ENCODE data around the gene CLEC1A.

CLEC1A gene, protein sequence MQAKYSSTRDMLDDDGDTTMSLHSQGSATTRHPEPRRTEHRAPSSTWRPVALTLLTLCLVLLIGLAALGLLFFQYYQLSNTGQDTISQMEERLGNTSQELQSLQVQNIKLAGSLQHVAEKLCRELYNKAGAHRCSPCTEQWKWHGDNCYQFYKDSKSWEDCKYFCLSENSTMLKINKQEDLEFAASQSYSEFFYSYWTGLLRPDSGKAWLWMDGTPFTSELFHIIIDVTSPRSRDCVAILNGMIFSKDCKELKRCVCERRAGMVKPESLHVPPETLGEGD

DNA sequence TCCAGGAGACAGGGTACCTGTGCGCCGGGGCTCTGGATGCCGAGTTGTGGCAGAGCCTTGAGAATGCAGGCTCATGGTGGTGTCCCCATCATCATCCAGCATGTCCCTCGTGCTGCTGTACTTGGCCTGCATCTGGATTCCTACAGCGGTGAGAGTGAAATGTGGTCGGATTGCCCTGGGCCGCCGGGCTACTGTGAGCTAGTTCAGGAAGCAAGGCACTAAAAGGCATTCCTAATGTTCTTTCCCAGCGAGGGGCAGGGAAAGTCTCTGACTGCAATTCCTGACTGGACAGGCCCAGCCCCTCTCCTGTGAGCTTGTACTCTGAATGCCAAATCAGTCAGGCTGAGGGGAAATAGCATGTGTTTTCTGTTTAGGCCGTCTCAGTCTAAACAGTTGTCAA lies at the start of gene CLEC1A:
TSS of gene CLEC1A (minus strand) at position 195 of the 400 bp plus-strand sequence. CDS start at position 132, 63 bp downstream.
- no peak within 1 kb of the TSS for H3K27ac Mint-ChIP-seq
- DNase-seq (no peak), ATAC-seq (no peak)
- H3K36me3 Mint-ChIP-seq (ENCODE audit: low read depth), result peaks cover 4% of the 10 kb centered on the region
- peaks cover 3% of the 10 kb centered on the region for H3K27me3 Mint-ChIP-seq
- H3K4me3 Mint-ChIP-seq, result no peak within 1 kb of the TSS
- peaks cover 6% of the 10 kb centered on the region for H3K9me3 Mint-ChIP-seq
- no peaks in the 10 kb centered on the region for H3K4me1 Mint-ChIP-seq

DNA sequence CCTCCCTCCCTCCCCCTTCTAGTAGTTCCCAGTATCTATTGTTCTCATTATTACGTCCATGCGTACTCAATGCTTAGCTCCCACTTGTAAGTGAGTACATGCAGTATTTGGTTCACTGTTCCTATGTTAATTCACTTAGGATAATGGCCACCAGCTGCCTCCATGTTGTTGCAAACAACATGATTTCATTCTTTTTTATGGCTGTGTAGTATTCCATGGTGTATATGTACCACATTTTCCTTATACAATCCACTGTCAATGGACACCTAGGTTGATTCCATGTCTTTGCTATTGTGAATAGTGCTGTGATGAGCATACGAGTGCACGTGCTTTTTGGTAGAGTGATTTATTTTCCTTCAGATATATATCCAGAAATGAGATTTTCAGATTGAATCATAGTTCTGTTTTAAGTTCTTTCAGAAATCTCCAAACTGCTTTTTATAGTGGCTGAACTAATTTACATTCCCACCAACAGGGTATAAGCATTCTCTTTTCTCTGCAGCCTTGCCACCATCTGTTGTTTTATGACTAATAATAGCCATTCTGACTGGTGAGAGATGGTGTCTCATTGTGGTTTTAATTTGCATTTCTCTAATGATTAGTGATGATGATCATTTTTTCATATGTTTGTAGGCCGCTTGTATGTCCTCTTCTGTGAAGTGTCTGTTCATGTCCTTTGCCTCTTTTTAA lies 49.1 kb upstream of the CLEC1A start:
- peaks cover 9% of the 10 kb centered on the region for H3K27me3 Mint-ChIP-seq
- no peak overlapping the region for H3K4me3 Mint-ChIP-seq
- DNase-seq (no peak), ATAC-seq (peak; percentile 57)
- H3K4me1 Mint-ChIP-seq, result peaks cover 7% of the 10 kb centered on the region
- H3K9me3 Mint-ChIP-seq, result peaks cover 4% of the 10 kb centered on the region
- H3K36me3 Mint-ChIP-seq (ENCODE audit: low read depth), result no peaks in the 10 kb centered on the region
- no peak overlapping the region for H3K27ac Mint-ChIP-seq

DNA sequence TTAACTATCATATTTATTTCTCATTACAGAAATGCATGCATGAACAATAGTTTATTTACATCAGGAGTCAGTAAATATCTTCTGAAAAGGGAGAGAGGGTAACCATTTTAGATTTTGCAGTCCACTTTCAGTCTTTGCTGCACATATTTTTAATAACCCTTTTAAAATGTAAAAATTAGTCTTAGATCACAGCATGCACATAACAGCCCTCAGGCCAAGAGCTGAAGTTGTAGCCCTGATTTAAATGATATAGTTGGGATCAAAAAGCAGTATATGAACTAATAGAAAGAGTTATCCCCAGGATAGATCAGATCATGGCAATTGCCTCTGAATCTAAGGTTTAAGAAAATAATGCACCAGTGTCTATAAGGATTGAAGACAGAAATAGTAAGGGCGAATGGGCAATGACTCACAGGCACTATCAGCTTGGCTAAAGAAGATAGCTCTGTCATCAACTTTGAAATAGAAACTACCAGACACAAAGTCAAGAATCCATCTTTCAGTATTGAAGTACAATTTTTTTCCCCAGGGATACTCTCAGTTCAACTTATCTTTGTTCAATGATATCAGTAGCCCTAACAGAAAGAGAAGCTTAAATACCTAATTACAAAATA lies 44.3 kb upstream of the CLEC1A start:
- ATAC-seq (no peak), DNase-seq (no peak)
- no peak overlapping the region for H3K27ac Mint-ChIP-seq
- H3K9me3 Mint-ChIP-seq, result peaks cover 4% of the 10 kb centered on the region
- peaks cover 14% of the 10 kb centered on the region for H3K27me3 Mint-ChIP-seq
- H3K36me3 Mint-ChIP-seq (ENCODE audit: low read depth), result no peaks in the 10 kb centered on the region
- H3K4me1 Mint-ChIP-seq, result peaks cover 5% of the 10 kb centered on the region
- no peak overlapping the region for H3K4me3 Mint-ChIP-seq

DNA sequence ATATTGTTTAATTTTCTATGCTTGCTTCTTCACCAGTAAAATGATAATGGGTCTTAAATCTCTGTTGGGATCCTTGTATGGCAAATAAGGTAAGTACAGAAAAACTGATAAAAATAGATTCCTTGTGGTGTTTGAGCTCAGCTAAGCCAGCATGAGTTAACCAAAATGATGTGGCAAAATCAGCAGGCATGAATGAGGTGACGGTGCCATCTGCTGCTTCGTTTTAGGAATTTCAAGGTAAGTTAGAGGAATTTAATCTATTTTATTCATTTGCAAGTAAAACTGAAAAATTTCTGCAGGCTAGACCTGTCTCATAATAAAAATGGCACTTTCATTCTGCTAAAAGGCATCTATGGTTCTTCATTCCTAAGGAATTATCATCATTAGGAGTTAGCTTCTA lies 41.2 kb upstream of the CLEC1A start:
- H3K4me1 Mint-ChIP-seq, result no peaks in the 10 kb centered on the region
- H3K36me3 Mint-ChIP-seq (ENCODE audit: low read depth), result no peaks in the 10 kb centered on the region
- peaks cover 12% of the 10 kb centered on the region for H3K27me3 Mint-ChIP-seq
- ATAC-seq, result no peak
- no peak overlapping the region for H3K4me3 Mint-ChIP-seq
- H3K9me3 Mint-ChIP-seq, result no peaks in the 10 kb centered on the region
- no peak overlapping the region for H3K27ac Mint-ChIP-seq
- DNase-seq, result peak; percentile 48

DNA sequence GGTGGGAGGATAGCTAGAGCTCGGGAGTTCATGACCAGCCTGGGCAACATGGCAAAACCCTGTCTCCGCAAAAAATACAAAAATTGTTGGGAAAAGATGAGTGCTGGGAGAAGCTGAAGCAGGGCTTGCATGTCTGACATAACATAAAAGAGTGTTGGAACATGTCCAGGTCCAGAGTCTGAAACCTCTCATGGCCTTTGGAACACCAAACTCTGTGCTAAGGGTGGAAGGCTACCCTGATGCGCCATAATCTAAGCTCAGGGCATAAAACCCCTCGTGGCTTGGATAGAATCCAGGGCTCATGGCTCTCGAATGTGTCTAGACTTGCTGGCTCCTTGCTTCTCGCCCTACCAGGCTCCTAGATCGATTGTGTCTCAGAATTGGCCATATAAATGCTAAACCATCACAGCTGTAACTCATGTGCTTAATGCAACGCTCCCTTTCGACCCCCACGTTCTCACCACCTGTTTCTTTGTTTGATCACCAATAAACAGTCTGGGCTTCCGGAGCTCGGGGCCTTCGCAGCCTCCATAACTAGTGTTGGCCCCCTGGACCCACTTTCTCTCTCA lies 37.9 kb upstream of the CLEC1A start:
- Mint-ChIP-seq H3K4me3 (no peak overlapping the region), H3K27ac (no peak overlapping the region), H3K4me1 (no peaks in the 10 kb centered on the region), H3K9me3 (no peaks in the 10 kb centered on the region), H3K27me3 (peaks cover 12% of the 10 kb centered on the region), H3K36me3 (ENCODE audit: low read depth) (no peaks in the 10 kb centered on the region)
- no peak for DNase-seq
- ATAC-seq, result no peak

DNA sequence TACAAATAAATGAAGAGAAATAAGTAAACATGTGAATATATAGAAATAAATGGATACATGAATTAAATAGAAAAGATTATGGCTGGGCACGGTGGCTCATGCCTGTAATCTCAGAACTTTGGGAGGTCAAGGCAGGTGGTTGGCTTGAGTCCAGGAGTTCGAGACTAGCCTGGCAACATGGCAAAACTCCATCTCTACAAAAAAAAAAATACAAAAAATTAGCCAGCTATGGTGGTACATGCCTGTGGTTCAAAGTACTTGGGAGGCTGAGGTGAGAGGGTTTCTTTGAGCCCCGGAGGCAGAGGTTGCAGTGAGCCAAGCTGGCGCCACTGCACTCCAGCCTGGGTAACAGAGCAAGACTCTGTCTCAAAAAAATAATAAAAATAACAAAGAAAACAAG lies 36.3 kb upstream of the CLEC1A start:
- no peak for ATAC-seq
- H3K27ac Mint-ChIP-seq, result no peak overlapping the region

DNA sequence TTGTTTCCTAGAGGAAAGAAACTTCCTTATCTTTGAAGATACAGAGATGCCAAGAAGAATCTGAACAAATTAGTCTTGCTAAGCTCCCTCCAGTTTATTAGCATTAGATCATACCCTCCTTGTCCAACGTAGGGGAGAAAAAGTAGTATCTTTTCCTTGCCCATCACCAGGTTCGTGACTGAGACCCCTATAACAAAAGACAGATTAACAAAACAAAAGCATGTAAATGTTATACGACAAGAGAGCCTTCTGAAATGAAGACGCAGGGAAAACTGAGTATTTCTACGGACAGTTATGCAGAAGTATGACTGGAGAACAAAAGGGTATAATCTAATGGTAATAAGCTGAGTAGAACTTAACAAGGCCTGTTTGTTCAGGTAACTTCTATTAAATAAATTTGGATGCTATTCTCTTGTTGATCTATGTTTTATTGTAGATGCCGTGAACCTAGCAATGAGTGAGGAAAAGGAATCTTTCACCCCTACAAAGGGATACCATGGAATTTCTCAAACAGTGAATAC lies 34.1 kb upstream of the CLEC1A start:
- Mint-ChIP-seq H3K27ac (no peak overlapping the region), H3K4me1 (peaks cover 25% of the 10 kb centered on the region), H3K9me3 (no peaks in the 10 kb centered on the region), H3K36me3 (ENCODE audit: low read depth) (no peaks in the 10 kb centered on the region), H3K27me3 (peaks cover 11% of the 10 kb centered on the region), H3K4me3 (no peak overlapping the region)
- no peak for DNase-seq
- ATAC-seq, result no peak

More for the DNA sequence above, 36.3 kb upstream of the CLEC1A start:
- DNase-seq, result no peak
- Mint-ChIP-seq H3K27me3 (peaks cover 10% of the 10 kb centered on the region), H3K36me3 (ENCODE audit: low read depth) (no peaks in the 10 kb centered on the region), H3K4me3 (no peak overlapping the region), H3K4me1 (peaks cover 11% of the 10 kb centered on the region), H3K9me3 (no peaks in the 10 kb centered on the region)

DNA sequence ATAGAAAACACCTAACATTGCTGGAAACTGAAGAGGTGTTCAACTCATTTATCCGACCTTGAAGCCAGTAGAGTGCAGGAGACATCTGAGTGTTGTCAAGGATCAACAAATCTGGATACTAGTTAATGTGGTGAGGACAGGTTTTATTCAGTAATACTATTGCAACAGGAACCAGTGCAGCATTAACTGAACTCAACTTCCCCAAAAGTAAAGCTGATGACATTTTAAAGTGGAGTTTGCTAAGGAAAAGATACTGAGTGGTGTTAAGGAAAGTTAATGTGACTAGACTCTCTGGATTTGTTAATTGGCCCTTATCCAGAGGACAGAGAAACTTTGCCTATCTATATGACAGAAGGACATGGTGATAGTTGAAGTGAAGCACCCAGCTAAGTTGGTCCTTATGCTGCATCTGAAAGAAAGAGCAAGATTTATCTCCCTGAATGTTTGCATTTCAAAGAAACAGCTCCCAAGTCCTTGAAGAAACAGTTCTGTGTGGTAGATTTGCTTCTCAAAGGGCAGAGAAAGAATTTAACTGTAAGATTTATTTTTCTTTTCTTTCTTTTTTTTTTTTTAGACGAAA lies 32.4 kb upstream of the CLEC1A start:
- no peak for DNase-seq
- Mint-ChIP-seq H3K4me3 (no peak overlapping the region), H3K27ac (no peak overlapping the region), H3K4me1 (peaks cover 28% of the 10 kb centered on the region), H3K27me3 (peaks cover 12% of the 10 kb centered on the region), H3K9me3 (no peaks in the 10 kb centered on the region), H3K36me3 (ENCODE audit: low read depth) (no peaks in the 10 kb centered on the region)
- no peak for ATAC-seq

DNA sequence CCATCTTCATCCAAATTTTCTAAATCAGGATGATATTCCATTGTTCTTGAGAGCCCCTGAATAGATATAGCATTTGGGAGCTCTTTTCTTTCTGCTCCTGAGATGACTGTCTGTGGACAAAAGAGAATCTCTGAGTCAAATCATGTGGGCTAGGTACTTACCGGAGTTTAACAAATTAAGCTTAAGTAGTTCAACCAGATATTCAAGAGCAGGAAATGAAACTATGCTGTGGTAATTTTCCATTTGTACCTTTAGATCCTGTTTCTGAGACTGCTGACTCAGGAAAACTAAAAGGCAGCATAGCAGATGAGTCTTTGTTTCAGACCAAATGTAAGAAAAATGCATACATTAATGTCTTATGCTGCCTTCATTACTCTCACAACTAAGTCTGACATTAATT lies 31.3 kb upstream of the CLEC1A start, which contains the start of gene CLEC7A:
TSS of gene CLEC7A (minus strand) at position 158 of the 400 bp plus-strand sequence. CDS start at position 41, 117 bp downstream.
- Mint-ChIP-seq H3K4me1 (peaks cover 30% of the 10 kb centered on the region), H3K9me3 (no peaks in the 10 kb centered on the region), H3K4me3 (no peak within 1 kb of the TSS), H3K27ac (peak within 1 kb of the TSS; percentile 60), H3K27me3 (peaks cover 16% of the 10 kb centered on the region), H3K36me3 (ENCODE audit: low read depth) (no peaks in the 10 kb centered on the region)
- ATAC-seq (peak; percentile 90), DNase-seq (no peak)

DNA sequence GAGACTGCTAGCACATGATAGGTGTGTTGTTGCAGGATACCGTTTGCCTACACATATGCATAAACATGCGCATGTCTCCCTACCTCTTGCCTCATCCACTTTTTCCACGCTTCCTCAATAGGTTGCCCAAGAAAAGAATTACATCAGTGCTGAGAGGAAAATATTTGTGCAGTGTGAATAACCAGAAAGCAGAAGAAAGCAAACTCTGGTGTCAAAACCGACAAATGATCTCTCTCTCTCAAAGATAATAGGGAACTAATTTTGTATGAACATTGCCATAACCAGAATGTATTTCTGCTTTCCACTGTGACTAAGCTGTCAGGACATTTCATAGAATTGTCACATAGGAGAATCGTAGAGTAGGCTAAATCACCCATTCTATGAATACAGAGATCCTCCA lies 29.9 kb upstream of the CLEC1A start:
- ATAC-seq (no peak), DNase-seq (no peak)
- no peaks in the 10 kb centered on the region for H3K9me3 Mint-ChIP-seq
- H3K4me3 Mint-ChIP-seq, result no peak overlapping the region
- peaks cover 30% of the 10 kb centered on the region for H3K4me1 Mint-ChIP-seq
- H3K27me3 Mint-ChIP-seq, result peaks cover 16% of the 10 kb centered on the region
- no peaks in the 10 kb centered on the region for H3K36me3 Mint-ChIP-seq (ENCODE audit: low read depth)
- no peak overlapping the region for H3K27ac Mint-ChIP-seq

DNA sequence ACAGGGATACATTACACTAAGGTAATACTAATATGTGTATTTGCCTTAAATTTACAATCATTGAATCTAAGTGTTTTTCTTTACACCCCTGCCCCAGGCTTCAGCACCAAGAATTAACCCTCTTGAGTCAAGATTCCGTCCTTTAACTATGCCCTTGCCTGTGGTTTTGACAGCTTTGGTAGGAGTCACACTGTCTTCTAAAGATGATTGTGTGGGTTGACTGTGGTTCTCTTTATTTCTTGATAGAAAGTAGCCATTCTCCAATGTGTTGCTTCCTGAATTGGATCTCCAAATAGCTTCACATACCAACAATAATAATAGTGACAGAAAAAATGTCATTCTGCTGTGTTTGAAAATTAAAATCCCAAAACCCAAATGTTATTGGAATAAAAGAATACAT lies 27.6 kb upstream of the CLEC1A start:
- DNase-seq (no peak), ATAC-seq (no peak)
- peaks cover 12% of the 10 kb centered on the region for H3K27me3 Mint-ChIP-seq
- H3K4me3 Mint-ChIP-seq, result no peak overlapping the region
- H3K27ac Mint-ChIP-seq, result no peak overlapping the region
- H3K9me3 Mint-ChIP-seq, result no peaks in the 10 kb centered on the region
- peaks cover 30% of the 10 kb centered on the region for H3K4me1 Mint-ChIP-seq
- no peaks in the 10 kb centered on the region for H3K36me3 Mint-ChIP-seq (ENCODE audit: low read depth)

DNA sequence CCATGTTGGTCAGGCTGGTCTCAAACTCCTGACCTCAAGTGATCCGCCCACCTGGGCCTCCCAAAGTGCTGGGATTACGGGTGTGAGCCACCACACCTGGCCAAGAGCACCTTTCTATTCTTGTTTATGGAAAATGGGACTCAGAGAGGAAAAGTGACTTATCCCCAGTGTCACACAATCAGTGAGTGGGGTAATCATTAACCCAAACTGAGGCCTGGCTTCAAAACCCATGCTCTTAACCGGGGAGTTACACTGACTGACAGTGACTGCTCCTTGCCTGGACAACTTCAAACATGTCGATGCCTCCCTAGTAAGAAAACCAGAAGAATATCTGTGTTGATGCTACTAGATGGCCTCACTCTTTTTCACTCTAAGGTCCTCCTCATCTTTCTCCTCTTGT lies 23.9 kb upstream of the CLEC1A start:
- Mint-ChIP-seq H3K27me3 (peaks cover 6% of the 10 kb centered on the region), H3K9me3 (no peaks in the 10 kb centered on the region), H3K27ac (no peak overlapping the region), H3K36me3 (ENCODE audit: low read depth) (peaks cover 2% of the 10 kb centered on the region), H3K4me3 (no peak overlapping the region), H3K4me1 (peaks cover 5% of the 10 kb centered on the region)
- no peak for DNase-seq
- ATAC-seq, result no peak

DNA sequence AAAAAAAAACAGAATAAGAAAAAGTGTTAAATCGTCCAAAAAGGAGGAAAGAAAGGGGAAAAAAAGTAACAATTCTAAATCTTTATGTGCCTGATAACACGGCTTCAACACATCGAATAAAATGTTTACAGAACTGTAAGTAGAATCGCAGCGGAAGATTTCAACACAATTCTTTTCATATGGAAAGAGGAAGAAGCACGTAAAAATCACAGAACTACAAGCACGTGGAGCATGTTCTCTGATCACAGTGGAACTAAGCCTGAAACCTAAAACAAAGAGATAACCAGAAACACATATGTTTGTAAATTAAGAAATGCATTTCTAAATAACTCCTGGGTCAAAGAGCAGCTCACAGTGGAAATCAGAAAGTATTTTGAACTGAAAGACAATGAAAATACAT lies 22.5 kb upstream of the CLEC1A start:
- Mint-ChIP-seq H3K4me3 (no peak overlapping the region), H3K36me3 (ENCODE audit: low read depth) (peaks cover 2% of the 10 kb centered on the region), H3K27ac (no peak overlapping the region), H3K9me3 (no peaks in the 10 kb centered on the region), H3K27me3 (peaks cover 4% of the 10 kb centered on the region), H3K4me1 (peaks cover 3% of the 10 kb centered on the region)
- no peak for DNase-seq
- no peak for ATAC-seq

DNA sequence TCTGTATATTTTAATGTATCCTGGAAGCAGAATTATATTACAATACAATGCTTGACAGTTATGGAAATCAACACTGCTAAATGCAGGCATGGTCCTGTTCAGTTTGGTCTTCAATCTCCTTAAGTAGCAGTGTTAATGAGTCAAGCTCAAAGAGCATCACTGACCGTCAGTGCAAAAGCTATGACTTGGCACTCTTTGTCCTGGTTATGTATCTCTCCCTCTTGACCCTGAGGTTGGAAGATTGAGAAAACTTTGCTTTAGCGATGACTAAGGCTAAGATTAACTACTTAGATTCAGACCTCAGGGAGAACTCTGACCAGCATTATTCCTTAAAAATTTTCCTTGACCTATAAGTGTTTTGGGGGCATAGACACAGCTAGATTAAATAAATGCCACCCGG lies 20.3 kb upstream of the CLEC1A start:
- H3K9me3 Mint-ChIP-seq, result no peaks in the 10 kb centered on the region
- no peaks in the 10 kb centered on the region for H3K4me1 Mint-ChIP-seq
- no peaks in the 10 kb centered on the region for H3K27me3 Mint-ChIP-seq
- ATAC-seq, result no peak
- no peak for DNase-seq
- no peak overlapping the region for H3K27ac Mint-ChIP-seq
- H3K36me3 Mint-ChIP-seq (ENCODE audit: low read depth), result peaks cover 2% of the 10 kb centered on the region
- no peak overlapping the region for H3K4me3 Mint-ChIP-seq

Measured in activated naive CD8-positive, alpha-beta T cell treated with anti-CD3 and anti-CD28 coated beads, Interleukin-2, amount 50 U/mL, for 24 hours (primary cell).